DMS79 (cell line): ENCODE results near the gene C16orf90.
"Not testable (repeated sequence)": the region's sequence is repeated elsewhere in the genome, so short reads cannot be mapped to it uniquely, and the experiment has no call there.

Source experiments
- DNase-seq: peaks from one replicate; lab custom pipeline; 2025; lab: John Stamatoyannopoulos, UW

Gene C16orf90

DNA sequence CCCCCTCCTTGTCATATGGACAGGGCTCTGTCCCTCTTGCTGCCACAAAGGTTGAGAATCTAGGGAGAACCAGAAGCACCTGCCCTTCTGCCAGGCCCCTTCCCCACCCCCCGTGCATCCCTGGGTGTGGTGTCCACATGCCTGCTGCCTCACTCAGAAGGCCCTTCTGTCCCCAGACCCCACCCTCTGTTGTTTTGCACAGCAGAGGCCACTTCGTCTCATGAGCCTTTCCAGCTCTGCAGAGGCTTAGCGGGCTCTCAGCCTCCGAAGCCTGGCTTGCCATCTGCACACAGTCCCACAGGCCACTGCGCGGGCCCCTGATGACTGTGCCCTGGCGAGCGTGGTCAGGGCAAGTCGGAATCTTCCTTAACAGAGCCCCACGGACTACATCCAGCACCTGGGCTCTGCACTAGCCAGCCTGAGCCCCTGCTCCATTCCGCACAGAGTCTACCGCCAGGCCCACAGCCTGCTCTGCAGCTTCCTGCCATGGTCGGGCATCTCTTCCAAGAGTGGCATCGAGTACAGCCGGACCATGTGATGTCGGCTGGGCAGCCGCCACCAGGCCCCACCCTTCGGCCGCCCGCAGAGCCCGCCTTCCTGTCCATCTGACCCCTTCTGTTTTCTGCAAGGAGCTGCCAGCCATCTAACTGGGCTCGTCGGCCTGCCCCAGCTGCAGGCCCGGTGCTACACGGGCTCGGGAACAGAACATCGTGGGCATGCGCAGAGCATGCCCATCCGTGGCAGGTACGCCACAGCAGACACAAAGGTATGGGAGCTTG lies 10.8 kb downstream of the C16orf90 start:
- no peak for DNase-seq

- no peak for DNase-seq
These were observed 12.5 kb downstream of the C16orf90 start for GRCh38 chr16:3482659-3483241.

DNA sequence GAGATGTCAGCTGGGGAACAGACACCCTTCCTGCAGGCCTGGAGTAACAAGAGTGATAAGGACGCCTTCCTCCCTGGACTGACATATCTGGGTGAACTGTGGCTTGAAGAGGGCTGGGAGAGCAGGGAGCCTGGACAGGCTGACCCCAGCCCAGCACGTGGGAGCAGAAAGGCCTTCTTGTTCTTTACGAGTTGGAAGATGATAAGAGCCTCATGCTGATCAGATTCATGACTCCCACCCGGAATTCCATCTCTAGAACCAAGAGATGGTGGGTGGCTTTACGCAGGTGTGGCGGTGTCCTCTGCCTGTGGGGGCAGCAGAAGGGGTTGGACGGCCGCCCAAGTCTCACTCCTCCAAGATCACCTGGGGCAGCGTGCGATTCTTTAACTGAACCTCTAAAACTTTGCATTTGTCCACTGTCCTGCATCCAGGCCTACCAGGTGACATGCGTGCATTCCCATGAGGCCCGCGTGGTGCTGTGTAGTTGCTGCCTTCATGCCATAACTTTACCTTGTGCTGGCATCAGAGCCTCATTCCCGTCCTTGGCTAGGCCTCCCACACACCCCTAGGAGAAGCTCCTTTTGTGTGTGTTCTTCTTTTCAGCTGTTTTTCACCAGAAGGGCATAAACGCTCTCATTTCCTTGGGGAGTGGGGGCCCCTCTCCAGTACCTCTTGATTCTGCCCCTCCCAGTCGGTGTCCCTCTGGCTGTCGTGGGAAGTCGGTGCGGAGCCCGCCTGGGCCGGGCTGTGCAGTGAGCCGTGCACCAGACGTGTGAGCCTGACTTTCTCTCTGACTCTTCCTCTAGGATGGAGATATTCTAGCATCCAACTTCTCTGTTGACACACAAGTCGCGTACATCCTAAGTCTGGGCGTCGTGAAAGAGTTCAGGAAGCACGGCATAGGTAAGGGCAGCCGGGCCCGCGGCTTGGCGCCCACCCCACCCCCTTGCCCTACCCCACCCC lies 13.3 kb downstream of the C16orf90 start:
- no peak for DNase-seq

DNA sequence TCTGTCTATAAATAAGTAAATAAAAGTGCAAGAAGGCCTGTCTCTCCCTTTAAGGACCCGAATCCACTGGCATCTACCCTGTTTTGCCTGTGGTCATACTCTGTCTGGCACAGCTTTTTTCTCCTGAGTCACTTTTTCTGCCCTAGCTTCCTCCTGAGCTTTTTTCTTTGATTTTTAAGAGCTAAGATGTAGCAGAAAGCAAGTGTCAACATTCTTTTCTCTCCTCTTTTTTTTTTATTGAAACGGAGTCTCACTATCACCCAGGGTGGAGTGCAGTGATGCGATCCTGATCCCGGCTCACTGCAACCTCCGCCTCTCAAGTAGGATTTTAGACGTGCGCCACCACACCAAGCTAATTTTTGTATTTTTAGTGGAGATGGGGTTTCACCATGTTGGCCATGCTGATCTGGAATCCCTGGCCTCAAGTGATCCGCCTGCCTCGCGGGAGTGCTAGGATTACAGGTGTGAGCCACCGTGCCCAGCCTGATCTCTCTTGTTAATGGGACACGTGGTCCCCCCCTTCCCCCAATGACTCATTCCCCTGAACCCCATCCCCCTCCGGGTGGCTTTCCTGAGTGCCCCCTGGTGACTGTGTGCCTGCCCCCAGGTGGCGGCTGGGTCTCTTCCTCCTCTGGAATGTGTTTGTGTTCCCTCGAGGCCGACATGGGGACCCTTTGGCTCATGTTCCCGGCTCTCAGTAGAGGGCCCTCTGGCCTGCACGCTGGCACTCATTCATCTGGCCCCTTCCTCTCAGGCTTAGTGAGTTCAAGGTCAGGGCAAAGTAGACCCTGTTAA lies 14.2 kb downstream of the C16orf90 start:
- DNase-seq: no peak

GRCh38 chr16:3479654-3480216 lies 15.6 kb downstream of the C16orf90 start:
- DNase-seq: no peak

- DNase-seq: no peak
These were observed 16.9 kb downstream of the C16orf90 start for GRCh38 chr16:3478242-3478925.

GRCh38 chr16:3476409-3476808 lies 18.9 kb downstream of the C16orf90 start:
- DNase-seq: no peak

DNA sequence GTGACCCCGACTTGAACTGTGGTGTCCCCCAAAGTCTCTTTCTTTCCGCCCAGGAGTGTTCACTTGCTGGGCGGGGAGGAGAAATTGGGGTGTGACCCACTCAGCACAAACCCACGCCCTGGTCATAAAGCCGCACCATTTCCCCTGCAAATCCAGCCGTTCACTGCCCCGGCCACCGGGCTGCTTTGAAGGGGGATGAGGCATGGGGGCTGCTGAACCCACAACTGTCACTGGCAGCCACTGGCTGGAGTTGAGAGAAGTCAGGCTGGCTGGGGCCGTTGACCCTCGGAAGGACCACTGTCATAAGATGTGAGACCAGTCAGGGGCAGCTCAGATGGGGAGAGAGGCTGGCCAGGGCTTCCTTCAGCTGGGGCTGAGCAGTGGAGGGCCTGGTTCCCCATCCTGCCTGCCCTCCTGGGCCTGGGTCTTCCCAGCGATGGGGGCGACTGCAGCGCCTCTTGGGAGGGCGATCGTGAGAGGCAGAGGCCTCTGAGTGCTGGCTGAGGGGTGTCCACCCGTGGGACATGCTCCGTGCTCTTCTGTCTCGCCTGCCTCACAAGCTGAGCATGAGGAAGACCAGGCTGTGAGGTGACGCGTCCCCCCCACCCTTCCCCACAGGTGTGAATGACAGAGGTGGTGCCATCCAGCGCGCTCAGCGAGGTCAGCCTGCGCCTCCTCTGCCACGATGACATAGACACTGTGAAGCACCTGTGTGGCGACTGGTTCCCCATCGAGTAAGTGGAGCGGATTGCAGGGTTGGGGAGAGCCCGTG lies 19.5 kb downstream of the C16orf90 start:
- DNase-seq: no peak

DNA sequence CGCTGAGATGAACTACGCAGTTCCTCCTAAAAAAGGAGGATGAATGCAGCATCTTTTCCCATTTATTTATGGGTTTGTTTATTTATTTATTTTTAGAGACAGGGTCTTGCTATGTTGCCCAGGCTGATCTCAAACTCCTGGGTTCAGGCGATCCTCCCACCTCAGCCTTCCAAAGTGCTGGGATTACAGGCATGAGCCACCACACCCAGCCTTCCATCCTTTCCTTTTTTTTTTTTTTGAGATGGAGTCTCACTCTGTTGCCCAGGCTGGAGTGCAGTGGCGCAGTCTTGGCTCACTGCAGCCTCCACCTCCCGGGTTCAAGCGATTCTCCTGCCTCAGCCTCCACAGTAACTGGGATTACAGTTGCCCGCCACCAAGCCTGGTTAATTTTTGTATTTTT lies 20.4 kb downstream of the C16orf90 start:
- not testable (repeated sequence) for DNase-seq

GRCh38 chr16:3474136-3474779 lies 21.0 kb downstream of the C16orf90 start:
- no peak for DNase-seq

- not testable (repeated sequence) for DNase-seq
These were observed 21.7 kb downstream of the C16orf90 start for GRCh38 chr16:3473596-3473943.

DNA sequence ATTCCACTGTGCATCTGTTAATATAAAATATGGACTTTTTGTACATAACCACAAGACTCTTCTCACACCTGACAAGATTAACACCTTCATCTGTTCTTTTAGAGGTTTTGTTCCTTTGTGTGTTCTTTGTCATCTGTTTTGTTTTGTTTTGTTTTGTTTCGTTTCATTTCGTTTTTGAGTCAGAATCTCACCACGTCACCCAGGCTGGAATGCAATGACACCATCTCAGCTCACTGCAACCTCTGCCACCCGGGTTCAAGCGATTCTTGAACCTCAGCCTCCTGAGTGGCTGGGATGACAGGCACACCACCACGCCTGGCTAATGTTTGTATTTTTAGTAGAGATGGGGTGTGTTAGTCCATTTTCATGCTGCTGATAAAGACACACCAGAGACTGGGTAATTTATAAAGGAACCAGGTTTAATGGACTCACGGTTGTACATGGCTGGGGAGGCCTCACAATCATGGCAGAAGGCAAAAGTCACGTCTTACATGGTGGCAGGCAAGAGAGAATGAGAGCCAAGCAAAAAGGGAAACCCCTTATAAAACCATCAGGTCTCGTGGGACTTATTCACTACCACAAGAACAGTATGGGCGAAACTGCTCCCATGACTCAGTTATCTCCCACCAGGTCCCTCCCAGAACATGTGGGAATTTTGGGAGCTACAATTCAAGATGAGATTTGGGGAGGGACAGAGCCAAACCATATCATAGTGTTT lies 22.3 kb downstream of the C16orf90 start:
- no peak for DNase-seq

- no peak for DNase-seq
These were observed 23.6 kb downstream of the C16orf90 start for GRCh38 chr16:3471518-3472176.

GRCh38 chr16:3470723-3471122 lies 24.6 kb downstream of the C16orf90 start:
- no peak for DNase-seq

DNA sequence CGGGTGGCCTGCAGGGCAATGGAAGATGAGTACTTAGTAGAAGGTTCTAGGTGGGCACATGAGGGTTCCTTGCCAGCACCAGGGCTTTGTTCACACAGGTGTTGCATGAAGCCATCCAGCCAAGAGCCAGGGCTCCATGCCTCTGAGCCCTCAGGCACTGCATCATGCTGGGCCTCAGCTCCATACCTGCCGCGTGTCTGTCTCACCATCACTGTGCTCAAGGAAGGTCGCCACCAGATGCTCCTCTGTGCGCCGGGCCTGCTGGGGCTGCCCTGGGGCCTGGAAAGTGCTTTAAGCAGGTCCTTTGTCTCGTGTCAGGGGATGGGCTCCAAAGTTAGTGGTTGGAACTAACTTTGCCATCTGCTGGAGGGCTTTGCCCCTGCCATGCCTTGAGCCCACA lies 25.6 kb downstream of the C16orf90 start:
- DNase-seq: no peak

DNA sequence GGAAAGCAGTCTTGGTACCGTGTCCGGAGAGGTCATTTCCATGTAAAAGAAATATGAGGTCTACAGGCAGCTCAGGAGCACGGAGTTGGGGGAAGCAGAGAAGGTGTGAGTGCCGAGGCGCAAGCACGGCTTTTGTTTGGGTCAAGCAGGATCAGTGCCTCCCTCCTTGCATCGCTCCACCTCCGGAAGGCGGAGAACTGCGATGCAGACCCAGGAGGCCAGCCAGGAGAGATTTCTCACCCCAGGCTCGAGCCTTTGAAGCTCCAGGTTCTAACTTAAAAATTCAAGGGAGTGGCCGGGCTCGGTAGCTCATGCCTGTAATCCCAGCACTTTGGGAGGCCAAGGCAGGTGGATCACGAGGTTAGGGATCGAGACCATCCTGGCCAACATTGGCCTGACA lies 26.8 kb downstream of the C16orf90 start:
- no peak for DNase-seq

DNA sequence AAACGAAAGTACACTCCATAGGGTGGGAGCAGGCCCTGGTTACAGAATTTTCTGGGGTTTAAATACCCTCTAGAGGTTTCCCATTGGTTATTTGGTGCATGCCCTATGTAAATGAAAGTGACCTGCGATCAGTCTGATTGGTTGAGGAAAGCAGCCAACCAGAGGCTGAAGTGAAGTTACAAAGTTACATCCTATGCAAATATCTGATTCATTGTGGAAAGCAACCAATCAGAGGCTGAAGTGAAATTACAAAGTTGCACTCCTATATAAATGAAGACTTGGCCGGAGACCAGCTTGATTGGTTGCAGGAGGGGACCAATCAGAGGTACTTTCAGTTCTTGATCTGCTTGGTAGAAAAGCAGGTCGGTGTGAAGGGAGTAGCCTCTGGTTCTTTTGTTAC lies 27.4 kb downstream of the C16orf90 start:
- DNase-seq: no peak

DNA sequence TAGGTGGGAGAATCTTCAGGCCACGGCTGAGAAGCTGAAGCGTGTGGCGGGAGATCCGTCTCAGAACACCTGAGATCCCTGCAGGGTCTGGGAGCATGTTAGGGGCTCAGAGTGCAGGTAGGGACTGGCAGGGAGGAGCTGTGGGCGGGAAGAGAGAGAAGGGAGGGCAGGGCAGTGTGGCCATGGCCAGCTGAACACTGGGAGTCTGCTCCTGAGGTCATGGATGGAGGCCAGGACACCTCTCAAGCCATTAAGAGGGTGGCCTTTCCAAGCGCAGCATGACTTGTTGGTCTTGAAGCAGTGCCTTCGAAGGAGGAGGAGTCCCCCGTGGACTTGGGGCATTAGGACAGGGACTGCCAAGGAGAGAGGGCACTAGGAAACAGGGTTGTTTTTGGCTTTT lies 28.1 kb downstream of the C16orf90 start:
- DNase-seq: no peak
